OCI-M2 (cell line): ENCODE data around the gene ZNF239.
"Not testable (repeated sequence)": the region's sequence is repeated elsewhere in the genome, so short reads cannot be mapped to it uniquely, and the experiment has no call there.

Experiments used
- DNase-seq: peaks from one replicate; lab custom pipeline; 2025; ENCODE audit not compliant: unreplicated experiment; lab: John Stamatoyannopoulos, UW

Gene ZNF239

DNA sequence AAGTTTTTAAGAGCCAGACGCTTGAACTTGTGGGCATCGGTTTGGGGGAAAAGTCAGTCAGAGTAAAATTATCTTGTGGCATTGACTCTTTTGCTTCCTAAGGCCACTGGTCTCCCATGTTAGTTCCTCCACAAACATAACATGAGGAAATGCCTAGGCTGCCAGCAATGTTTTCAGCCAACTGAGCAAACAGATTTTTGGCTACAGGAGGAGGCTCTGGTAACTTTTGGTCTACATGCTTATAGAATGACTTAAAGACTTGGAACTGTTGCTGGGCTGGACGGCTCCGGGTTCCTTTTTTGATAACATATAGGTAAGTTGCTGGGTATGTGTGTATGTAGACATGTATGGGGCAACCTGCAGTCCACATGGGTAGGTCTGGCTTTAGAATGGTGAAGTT, 9.6 kb upstream of the ZNF239 start:
- DNase-seq = no peak

DNA sequence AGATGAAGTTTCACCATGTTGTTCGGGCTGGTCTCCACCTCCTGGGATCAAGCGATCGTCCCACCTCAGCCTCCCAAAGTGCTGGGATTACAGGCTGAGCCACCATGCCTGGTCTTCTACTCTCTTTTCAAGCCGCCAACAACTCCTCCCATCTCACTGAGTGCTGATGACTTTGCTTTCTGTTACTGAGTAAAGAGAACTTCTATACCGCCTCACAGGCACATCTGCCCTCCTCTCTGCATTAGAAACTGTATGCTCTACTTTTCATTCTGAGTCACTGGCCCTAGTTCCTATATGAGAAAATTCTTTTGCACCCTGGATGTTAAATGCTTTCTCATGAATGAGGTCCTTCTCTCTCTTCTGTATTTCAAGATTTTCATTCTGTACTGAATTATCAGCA, 2.2 kb upstream of the ZNF239 start:
- no peak for DNase-seq

DNA sequence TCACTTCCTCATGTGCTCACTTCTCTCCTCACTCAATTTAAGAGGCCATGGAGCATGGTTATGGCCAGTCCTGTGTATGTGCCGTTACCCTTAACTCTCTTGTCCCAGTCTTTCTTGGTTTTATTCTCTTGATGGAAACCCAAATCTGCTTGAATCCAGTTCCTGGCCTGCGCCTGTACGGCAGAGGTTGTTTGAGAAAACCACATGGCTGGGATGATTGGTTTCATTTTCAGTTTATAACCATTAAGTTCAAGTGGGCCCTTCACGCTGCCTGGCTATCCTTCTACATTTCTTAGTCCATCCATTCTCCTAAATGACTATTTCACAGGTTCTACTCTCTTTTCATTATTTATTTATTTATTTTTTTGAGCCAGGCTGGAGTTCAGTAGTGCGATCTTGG, 1.6 kb upstream of the ZNF239 start:
- no peak for DNase-seq

- DNase-seq = no peak
Measured at GRCh38 chr10:43574906-43575305, 490 bp upstream of the ZNF239 start.

DNA sequence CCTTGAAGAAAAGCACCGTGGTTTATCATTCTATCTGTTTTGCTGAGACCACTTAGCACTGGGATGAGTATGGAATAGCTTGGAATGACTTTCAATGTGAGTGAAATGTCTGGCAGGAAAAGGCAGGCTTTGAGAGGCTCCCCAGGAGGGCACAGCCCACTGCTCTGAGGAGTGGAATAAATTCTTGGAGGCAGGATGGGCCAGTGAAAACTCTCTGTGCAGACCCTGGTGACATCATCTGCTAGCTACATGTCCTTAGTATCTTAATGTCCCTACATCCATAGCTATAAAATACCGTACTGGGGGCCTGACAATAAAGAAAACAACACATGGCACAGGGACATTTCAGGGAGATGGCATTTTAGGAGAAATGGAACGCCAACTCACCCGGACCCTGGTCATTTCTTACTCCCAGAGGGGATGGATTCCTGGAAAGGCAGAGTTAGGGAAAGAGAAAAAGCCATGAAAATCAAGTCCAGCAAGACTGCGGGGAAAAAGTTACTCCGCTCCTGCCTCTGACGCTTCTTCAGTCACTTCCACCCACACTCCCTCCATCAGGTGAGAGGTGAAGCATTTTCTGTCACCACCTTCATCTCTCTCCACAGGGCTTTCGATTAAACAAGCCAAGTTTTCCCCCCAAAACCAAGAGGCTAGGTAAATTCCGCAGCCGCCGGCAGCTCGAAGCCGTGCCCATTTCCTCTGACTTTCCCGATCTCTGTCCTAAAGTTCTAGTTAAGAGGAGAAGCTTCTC, 991 bp downstream of the ZNF239 start:
- no peak for DNase-seq

DNA sequence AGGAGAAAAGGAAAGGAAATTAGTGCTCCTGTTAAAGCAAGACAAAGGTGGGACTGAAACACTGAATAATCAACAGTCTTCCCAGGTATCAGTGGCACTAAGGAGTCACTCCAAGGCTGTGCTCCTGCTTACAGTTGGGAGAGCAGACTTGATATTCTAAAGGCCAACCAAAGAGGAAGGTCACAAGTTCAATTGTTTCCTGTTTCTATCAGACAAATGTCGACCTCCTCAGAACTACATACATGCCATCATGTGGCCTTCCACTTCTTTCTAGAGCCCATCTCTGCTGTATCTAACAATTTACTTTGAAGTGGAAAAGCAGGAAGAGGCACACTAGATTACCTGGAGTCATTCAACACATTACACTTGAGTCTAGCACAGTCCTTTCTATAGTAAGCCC, 3.4 kb downstream of the ZNF239 start:
- no peak for DNase-seq

DNA sequence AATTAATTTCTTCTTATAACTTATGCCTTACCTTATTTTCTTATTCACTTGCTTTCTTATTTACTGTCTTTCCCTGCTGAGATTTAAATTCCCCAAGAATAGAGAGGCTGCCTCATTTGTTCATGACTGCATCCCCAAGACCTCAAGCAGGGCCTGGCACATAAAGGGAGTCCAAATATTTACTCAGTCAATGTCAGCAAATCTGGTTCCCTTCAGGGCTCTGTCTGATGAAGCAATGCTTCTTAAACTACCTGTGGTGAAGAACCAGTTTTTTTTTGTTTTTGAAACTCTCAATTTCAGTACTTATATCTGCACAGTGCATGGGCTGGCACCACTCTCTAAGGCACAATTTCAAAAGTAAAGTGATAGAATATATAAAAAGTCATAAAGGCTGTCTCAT, 4.7 kb downstream of the ZNF239 start:
- no peak for DNase-seq

DNA sequence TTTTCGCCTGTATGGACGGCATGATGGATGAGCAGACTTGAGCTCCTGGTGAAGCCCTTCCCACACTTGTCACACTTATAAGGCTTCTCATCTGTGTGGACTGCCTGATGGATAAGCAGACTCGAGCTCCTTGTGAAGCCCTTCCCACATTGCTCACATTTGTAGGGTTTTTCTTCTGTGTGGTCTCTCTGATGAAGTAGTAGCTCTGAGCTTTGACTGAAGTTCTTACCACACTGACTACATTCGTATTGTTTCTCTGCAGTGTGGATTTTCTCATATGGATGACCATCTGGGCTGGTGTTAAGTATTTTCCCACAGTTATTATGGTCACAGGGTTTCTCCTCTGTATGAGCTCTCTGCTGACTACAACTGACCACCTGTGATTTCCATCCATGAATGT, 17.2 kb downstream of the ZNF239 start:
- DNase-seq = no peak

- not testable (repeated sequence) for DNase-seq
Measured at GRCh38 chr10:43543746-43544145, 30.7 kb downstream of the ZNF239 start.

GRCh38 chr10:43524434-43525247, 49.8 kb downstream of the ZNF239 start:
- DNase-seq = no peak
